Spleen (tissue), 7 donors: ENCODE measurements around the gene GNA14.

Source experiments
- CTCF ChIP-seq, 11 experiments: fragments of 200-600 bp in 7 of 11; fragments of 450-650 bp in 4 of 11; sonication (generic) in 4 of 11; IDR thresholded peaks in 8 of 11; conservative IDR thresholded peaks in 3 of 11; 1 replicate in 7 of 11; 2 replicates in 4 of 11; pipeline versions ENCODE4 v1.4.0 to v1.8.0; 2016 to 2021; ENCODE audit warnings: antibody characterized with exemption in 11 of 11, inconsistent platforms in 4 of 11, mild to moderate bottlenecking in 1 of 11
- POLR2A ChIP-seq, 3 donors: fragments of 450-650 bp; IDR thresholded peaks; one replicate each; pipeline ENCODE4 v1.5.1; 2017; ENCODE audit warnings: antibody characterized with exemption in 3 of 3, mild to moderate bottlenecking in 1 of 3
- POLR2AphosphoS5 ChIP-seq, 3 donors: sonication (generic); formaldehyde crosslinking; IDR thresholded peaks; one replicate each; pipeline ENCODE4 v1.5.1; 2017; ENCODE audit warnings: antibody characterized with exemption in 3 of 3
- donor health status: DM: no; HTN: no; CAD: no; lungs with moderate emphysema.
- donor health status: DM: no; HTN: no; CAD: no.
- donor health status: DM: no; HTN: no; CAD: no.

GRCh38 chr9:77521091-77521490 is 127.0 kb downstream of the GNA14 start:
- TF ChIP-seq POLR2A (IDR thresholded peaks at IDR 0.05), result no peak
- TF ChIP-seq CTCF (IDR thresholded peaks at IDR 0.05 in 8 of 11, conservative IDR thresholded peaks at IDR 0.05 in 3 of 11), result no peak
- no peak for TF ChIP-seq POLR2AphosphoS5 (IDR thresholded peaks at IDR 0.05)
